Esophagus muscularis mucosa (tissue), 4 donors: ENCODE measurements around the gene ADAMTS3. TPM values are rescaled to one million over a fixed set of nuclear protein-coding genes. Genes with fewer than 3 reads are reported as not detected.

Experiments
- DNase-seq: peaks from one replicate; pipeline ENCODE4 v3.0.0-alpha.2; 2017; ENCODE audit errors: extremely low spot score
- H3K27ac ChIP-seq, 4 donors: fragments of 200-600 bp; sonication (generic); replicated peaks in 1 of 4; 1 replicate in 3 of 4; 2 replicates in 1 of 4; pipeline ENCODE4 v1.5.1; 2016 to 2019; ENCODE audit warnings: mild to moderate bottlenecking in 1 of 4
- H3K27me3 ChIP-seq, 4 donors: fragments of 200-600 bp; sonication (generic); one replicate each; pipeline versions ENCODE4 v1.5.1 to v1.6.0; 2016 to 2019
- H3K36me3 ChIP-seq, 4 donors: fragments of 200-600 bp; sonication (generic); one replicate each; pipeline ENCODE4 v1.5.1; 2016 to 2019
- H3K4me1 ChIP-seq, 4 donors: fragments of 200-600 bp; sonication (generic); one replicate each; pipeline ENCODE4 v1.5.1; 2016 to 2019
- H3K4me3 ChIP-seq, 4 donors: fragments of 200-600 bp; sonication (generic); 1 replicate in 2 of 4; 2 replicates in 2 of 4; pipeline ENCODE4 v1.5.1; 2016 to 2019; ENCODE audit warnings: mild to moderate bottlenecking in 4 of 4, moderate library complexity in 1 of 4
- H3K9me3 ChIP-seq, 4 donors: fragments of 200-600 bp; sonication (generic); 1 replicate in 3 of 4; 2 replicates in 1 of 4; pipeline ENCODE4 v1.5.1; 2016 to 2019
- EP300 ChIP-seq: sonication (generic); formaldehyde crosslinking; IDR thresholded peaks from one replicate; pipeline ENCODE4 v1.6.1; 2017; ENCODE audit warnings: antibody characterized with exemption
- POLR2A ChIP-seq: fragments of 450-650 bp; IDR thresholded peaks from one replicate; pipeline ENCODE4 v1.6.1; 2017; ENCODE audit warnings: antibody characterized with exemption, moderate library complexity, mild to moderate bottlenecking, low read depth
- POLR2AphosphoS5 ChIP-seq, 2 donors: sonication (generic); formaldehyde crosslinking; IDR thresholded peaks; one replicate each; pipeline ENCODE4 v1.6.1; 2017; ENCODE audit warnings: antibody characterized with exemption in 2 of 2
- WGBS: methylation state at CpG from one replicate; pipeline ENCODE4 v1.1.5; 2018; 5-methylcytosine and 5-hydroxymethylcytosine counted together
- intact Hi-C: fragments of 100-400 bp; cut with DNase I; formaldehyde crosslinking; loops from one replicate; pipeline ENCODE4 v1.15.1; 2023
- total RNA-seq, 4 donors: library from RNA; depleted of rRNA; stranded (reverse); fragments of >200 nt; gene quantifications; one replicate each; pipeline versions ENCODE4 v1.1.0 to v1.2.1, GENCODE V29; 2016
- TF ChIP-seq, protein P1 (sequence below), 3 experiments: fragments of 200-600 bp in 2 of 3; fragments of 450-650 bp in 1 of 3; sonication (generic) in 2 of 3; IDR thresholded peaks; one replicate each; pipeline ENCODE4 v1.5.1; 2017 to 2019; ENCODE audit warnings: antibody characterized with exemption in 3 of 3, mild to moderate bottlenecking in 2 of 3, moderate library complexity in 1 of 3

The ADAMTS3 gene
- total RNA-seq, 4 donors from 2014 or later: 1.1 to 2.5 (median 1.3) TPM

DNA sequence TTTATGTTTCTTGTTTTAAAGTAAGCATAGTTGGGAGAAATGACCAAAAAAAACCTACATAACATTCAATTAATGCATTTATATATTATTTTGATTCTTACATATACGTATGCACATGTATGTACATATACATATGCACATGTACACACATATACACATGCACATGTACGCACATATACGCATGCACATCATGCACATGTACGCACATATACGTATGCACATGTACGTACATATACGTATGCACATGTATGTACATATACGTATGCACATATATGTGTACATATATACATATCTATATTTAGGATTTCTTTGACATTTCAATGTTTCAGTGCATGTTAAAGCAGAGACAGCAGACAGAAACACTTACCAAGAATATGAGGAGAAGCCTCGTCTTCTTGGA is 263.4 kb downstream of the ADAMTS3 start:
- no peak overlapping the region for H3K4me3 ChIP-seq
- H3K36me3 ChIP-seq: no peaks in the 10 kb centered on the region
- no peaks in the 10 kb centered on the region for H3K27me3 ChIP-seq
- H3K9me3 ChIP-seq: no peaks in the 10 kb centered on the region
- H3K4me1 ChIP-seq: no peaks in the 10 kb centered on the region
- H3K27ac ChIP-seq: no peak overlapping the region
- WGBS: 94% methylated on average over 9 of the region's 9 CpGs
- intact Hi-C loops: no loop called here
- DNase-seq: no peak
- TF ChIP-seq POLR2A (no peak), POLR2AphosphoS5 (IDR thresholded peaks at IDR 0.05) (no peak), EP300 (no peak)
- TF ChIP-seq, protein P1, sequence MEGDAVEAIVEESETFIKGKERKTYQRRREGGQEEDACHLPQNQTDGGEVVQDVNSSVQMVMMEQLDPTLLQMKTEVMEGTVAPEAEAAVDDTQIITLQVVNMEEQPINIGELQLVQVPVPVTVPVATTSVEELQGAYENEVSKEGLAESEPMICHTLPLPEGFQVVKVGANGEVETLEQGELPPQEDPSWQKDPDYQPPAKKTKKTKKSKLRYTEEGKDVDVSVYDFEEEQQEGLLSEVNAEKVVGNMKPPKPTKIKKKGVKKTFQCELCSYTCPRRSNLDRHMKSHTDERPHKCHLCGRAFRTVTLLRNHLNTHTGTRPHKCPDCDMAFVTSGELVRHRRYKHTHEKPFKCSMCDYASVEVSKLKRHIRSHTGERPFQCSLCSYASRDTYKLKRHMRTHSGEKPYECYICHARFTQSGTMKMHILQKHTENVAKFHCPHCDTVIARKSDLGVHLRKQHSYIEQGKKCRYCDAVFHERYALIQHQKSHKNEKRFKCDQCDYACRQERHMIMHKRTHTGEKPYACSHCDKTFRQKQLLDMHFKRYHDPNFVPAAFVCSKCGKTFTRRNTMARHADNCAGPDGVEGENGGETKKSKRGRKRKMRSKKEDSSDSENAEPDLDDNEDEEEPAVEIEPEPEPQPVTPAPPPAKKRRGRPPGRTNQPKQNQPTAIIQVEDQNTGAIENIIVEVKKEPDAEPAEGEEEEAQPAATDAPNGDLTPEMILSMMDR (IDR thresholded peaks at IDR 0.05): no peak

GRCh38 chr4:72305080-72305479 is 263.9 kb downstream of the ADAMTS3 start:
- no peak for DNase-seq
- Histone ChIP-seq H3K9me3 (no peaks in the 10 kb centered on the region), H3K27me3 (no peaks in the 10 kb centered on the region), H3K36me3 (no peaks in the 10 kb centered on the region), H3K27ac (no peak overlapping the region), H3K4me3 (no peak overlapping the region), H3K4me1 (no peaks in the 10 kb centered on the region)
- TF ChIP-seq POLR2AphosphoS5 (IDR thresholded peaks at IDR 0.05) (no peak), EP300 (no peak), POLR2A (no peak)
- TF ChIP-seq, protein P1 (IDR thresholded peaks at IDR 0.05): no peak
- intact Hi-C loops: no loop called here
- WGBS: 93% methylated on average over 4 of the region's 4 CpGs

- Histone ChIP-seq H3K9me3 (no peaks in the 10 kb centered on the region), H3K36me3 (no peaks in the 10 kb centered on the region), H3K4me3 (no peak overlapping the region), H3K27me3 (no peaks in the 10 kb centered on the region), H3K4me1 (no peaks in the 10 kb centered on the region), H3K27ac (no peak overlapping the region)
- no peak for DNase-seq
- TF ChIP-seq POLR2AphosphoS5 (IDR thresholded peaks at IDR 0.05) (no peak), EP300 (no peak)
- TF ChIP-seq, protein P1 (IDR thresholded peaks at IDR 0.05): peak; percentile 37 to 62 (median 57)
- WGBS: 68% methylated on average over 4 of the region's 4 CpGs
- intact Hi-C loops: no loop called here
Observed at GRCh38 chr4:72302981-72303704, 265.9 kb downstream of the ADAMTS3 start.

- Histone ChIP-seq H3K4me3 (no peak overlapping the region), H3K36me3 (no peaks in the 10 kb centered on the region), H3K4me1 (no peaks in the 10 kb centered on the region), H3K9me3 (no peaks in the 10 kb centered on the region), H3K27me3 (no peaks in the 10 kb centered on the region), H3K27ac (no peak overlapping the region)
- TF ChIP-seq POLR2AphosphoS5 (IDR thresholded peaks at IDR 0.05) (no peak), POLR2A (no peak), EP300 (no peak)
- TF ChIP-seq, protein P1 (IDR thresholded peaks at IDR 0.05): no peak
- DNase-seq: no peak
- intact Hi-C loops: no loop called here
- 100% methylated on average over 2 of the region's 2 CpGs for WGBS
Observed at GRCh38 chr4:72301759-72302158, 267.3 kb downstream of the ADAMTS3 start.

DNA sequence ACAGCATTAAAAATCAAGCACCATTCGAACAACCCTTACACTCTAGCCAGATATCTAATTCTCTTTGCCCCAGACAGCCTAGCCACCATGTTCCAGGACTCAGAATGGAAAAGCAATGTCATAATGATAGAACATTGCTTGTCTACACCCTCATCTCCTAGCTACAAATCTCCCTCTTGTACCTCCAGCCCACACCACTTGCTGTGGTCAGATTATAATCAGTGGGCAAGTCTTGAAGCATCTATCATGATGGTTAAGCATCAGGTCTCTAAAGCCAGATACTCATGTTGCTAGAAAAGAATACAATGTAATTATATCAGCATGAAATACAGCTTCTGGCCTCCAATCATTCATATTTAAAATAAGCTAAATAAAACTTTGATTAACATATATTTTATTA is 268.9 kb downstream of the ADAMTS3 start:
- intact Hi-C loops: no loop called here
- DNase-seq: no peak
- H3K36me3 ChIP-seq: no peaks in the 10 kb centered on the region
- no peak overlapping the region for H3K4me3 ChIP-seq
- H3K27ac ChIP-seq: no peak overlapping the region
- H3K9me3 ChIP-seq: no peaks in the 10 kb centered on the region
- TF ChIP-seq EP300 (no peak), POLR2AphosphoS5 (IDR thresholded peaks at IDR 0.05) (no peak), POLR2A (no peak)
- TF ChIP-seq, protein P1 (IDR thresholded peaks at IDR 0.05): no peak
- no peaks in the 10 kb centered on the region for H3K27me3 ChIP-seq
- 86% methylated on average over 1 of the region's 1 CpG for WGBS
- peaks cover 0 to 4% (median 0%) of the 10 kb centered on the region in 4 donors for H3K4me1 ChIP-seq
